ENCODE data around the gene RPS19.
"Not testable (repeated sequence)": the region's sequence is repeated elsewhere in the genome, so short reads cannot be mapped to it uniquely, and the experiment has no call there.

The RPS19 gene

DNA sequence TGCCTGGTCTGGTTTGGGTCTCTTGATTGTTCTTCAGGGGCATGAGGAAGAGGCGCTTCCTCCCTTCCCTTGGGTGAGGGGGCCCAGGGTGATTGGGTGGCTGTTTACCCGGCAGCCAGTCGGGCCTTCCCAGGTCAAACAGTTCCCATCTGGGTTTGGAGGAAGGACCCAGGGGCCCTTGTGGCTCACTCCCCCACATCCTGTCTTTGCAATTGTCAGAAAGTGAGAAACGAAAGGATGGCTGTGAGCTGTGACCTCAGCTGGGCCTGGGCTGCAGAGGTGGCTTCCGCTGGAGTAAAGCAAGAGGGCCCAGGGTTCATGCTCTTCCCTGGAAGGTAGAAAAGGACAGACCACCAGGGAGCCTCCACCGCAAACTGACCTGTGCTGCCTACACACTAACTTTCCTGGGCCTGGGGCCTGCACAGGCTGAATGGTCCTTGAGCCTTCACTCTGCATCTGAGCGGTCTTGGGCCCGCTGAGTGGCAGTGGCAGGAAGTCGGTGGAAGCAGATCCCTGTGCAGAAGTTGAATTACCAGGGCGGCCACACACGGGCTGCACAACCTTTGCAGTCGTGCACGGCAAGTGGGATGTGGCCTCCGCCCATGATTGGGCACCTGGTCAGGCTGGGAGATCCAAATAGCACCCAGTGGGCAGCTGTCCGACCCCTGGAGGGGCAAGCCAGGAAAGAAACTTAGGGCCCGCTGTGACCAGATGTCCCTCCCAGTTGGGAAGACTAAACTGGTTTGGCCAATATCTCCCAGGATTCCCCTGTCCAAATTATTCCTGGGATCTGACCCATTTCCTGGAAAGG, 11.7 kb downstream of the RPS19 start:
- Histone ChIP-seq H3K9ac (ENCODE audit: low read depth, low read length) (no peak overlapping the region), H3K27me3 (ENCODE audit: control insufficient read depth, insufficient read depth, low read length) (no peaks in the 10 kb centered on the region), H3K4me3 (ENCODE audit: low read length) (no peak overlapping the region), H3K4me1 (ENCODE audit: control insufficient read depth, insufficient read depth, low read length) (no peaks in the 10 kb centered on the region), H3K4me2 (ENCODE audit: low read length) (no peak overlapping the region), H3K9me3 (replicated peaks; ENCODE audit: low read length) (no peaks in the 10 kb centered on the region), H3K36me3 (ENCODE audit: insufficient read depth, low read length) (peaks cover 56% of the 10 kb centered on the region)

DNA sequence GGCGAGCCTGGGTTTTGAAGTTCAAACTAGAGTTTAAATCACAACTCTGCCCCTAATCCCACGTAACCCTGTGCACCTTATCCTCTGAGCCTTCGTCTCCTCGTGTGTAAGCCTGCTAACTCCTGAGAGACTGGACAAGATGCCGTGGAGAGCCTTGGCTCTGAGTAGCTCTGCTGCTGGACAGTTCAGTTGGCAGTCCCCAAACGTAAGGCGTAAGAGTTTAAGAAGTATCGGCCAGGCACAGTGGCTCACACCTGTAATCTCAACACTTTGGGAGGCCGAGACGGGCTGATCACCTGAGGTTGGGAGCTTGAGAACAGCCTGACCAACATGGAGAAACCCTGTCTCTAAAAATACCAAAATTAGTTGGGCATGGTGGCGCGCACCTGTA, 12.3 kb downstream of the RPS19 start:
- Histone ChIP-seq H3K9ac (ENCODE audit: low read depth, low read length) (no peak overlapping the region), H3K4me1 (ENCODE audit: control insufficient read depth, insufficient read depth, low read length) (no peaks in the 10 kb centered on the region), H3K27me3 (ENCODE audit: control insufficient read depth, insufficient read depth, low read length) (peaks cover 3% of the 10 kb centered on the region), H3K4me3 (ENCODE audit: low read length) (no peak overlapping the region), H3K4me2 (ENCODE audit: low read length) (no peak overlapping the region), H3K9me3 (replicated peaks; ENCODE audit: low read length) (no peaks in the 10 kb centered on the region), H3K36me3 (ENCODE audit: insufficient read depth, low read length) (peaks cover 51% of the 10 kb centered on the region)

DNA sequence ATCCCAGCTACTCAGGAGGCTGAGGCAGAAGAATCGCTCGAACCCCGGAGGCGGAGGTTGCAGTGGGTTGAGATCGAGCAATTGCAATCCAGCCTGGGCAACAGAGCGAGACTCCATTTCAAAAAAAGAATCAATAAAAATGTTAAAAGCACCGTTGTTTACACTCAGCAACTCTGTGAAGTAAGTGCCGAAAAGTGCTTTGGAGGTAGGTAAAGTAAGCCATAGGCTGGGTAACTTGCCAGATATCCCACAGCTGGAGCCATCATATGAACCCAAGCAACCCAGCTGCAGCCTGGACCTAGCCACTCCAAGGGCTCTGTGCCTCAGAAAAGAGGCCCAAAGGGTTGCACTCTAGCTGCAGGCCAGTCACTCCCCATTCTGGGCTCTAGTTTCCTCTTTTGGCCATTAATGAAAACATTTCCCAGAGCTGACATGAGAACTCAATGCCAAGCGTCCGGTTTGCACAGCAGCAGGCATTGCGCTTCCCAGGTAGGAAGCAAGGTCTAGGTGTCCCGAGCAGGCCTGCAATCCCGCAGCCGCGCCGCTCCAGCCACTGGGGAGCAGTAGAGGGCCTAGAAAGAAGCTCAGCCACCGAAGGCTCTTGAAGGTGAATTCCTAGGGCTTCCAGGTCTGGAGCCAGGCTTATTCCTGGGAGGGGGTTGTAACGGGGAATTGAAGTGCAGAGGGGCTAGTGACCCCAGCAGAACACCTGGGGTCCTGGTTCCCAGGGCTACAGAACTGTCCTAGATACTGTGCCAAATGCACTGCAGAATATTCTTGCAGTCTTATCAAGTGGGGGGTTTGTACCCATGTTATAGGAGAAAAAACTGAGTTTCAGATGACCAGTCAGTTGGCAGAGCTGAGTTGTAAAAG, 13.0 kb downstream of the RPS19 start:
- Histone ChIP-seq H3K9me3 (replicated peaks; ENCODE audit: low read length) (no peaks in the 10 kb centered on the region), H3K4me3 (ENCODE audit: low read length) (no peak overlapping the region), H3K36me3 (ENCODE audit: insufficient read depth, low read length) (peaks cover 45% of the 10 kb centered on the region), H3K27me3 (ENCODE audit: control insufficient read depth, insufficient read depth, low read length) (peaks cover 8% of the 10 kb centered on the region), H3K4me1 (ENCODE audit: control insufficient read depth, insufficient read depth, low read length) (no peaks in the 10 kb centered on the region), H3K4me2 (ENCODE audit: low read length) (no peak overlapping the region), H3K9ac (ENCODE audit: low read depth, low read length) (no peak overlapping the region)

DNA sequence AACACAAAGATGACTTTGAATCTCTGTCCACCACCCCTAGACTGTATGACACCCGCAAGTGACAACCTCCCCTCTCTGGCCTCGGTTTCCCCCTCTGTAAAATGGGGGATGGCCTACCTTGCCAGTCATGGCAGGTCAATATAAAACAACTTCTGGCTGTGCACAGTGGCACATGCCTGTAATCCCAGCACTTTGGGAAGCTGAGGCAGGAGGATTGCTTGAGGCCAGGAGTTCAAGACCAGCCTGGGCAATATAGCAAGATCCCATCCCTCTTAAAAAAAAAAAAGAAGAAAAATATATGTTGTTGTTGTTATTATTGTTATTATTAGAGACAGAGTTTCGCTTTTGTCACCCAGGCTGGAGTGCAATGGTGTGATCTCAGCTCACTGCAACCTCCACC, 15.9 kb downstream of the RPS19 start:
- H3K36me3 ChIP-seq (ENCODE audit: insufficient read depth, low read length) = peaks cover 17% of the 10 kb centered on the region
- H3K4me3 ChIP-seq (ENCODE audit: low read length); H3K27me3 ChIP-seq (ENCODE audit: control insufficient read depth, insufficient read depth, low read length); H3K9ac ChIP-seq (ENCODE audit: low read depth, low read length); H3K4me1 ChIP-seq (ENCODE audit: control insufficient read depth, insufficient read depth, low read length); H3K9me3 ChIP-seq (replicated peaks; ENCODE audit: low read length); H3K4me2 ChIP-seq (ENCODE audit: low read length): not testable (repeated sequence)

DNA sequence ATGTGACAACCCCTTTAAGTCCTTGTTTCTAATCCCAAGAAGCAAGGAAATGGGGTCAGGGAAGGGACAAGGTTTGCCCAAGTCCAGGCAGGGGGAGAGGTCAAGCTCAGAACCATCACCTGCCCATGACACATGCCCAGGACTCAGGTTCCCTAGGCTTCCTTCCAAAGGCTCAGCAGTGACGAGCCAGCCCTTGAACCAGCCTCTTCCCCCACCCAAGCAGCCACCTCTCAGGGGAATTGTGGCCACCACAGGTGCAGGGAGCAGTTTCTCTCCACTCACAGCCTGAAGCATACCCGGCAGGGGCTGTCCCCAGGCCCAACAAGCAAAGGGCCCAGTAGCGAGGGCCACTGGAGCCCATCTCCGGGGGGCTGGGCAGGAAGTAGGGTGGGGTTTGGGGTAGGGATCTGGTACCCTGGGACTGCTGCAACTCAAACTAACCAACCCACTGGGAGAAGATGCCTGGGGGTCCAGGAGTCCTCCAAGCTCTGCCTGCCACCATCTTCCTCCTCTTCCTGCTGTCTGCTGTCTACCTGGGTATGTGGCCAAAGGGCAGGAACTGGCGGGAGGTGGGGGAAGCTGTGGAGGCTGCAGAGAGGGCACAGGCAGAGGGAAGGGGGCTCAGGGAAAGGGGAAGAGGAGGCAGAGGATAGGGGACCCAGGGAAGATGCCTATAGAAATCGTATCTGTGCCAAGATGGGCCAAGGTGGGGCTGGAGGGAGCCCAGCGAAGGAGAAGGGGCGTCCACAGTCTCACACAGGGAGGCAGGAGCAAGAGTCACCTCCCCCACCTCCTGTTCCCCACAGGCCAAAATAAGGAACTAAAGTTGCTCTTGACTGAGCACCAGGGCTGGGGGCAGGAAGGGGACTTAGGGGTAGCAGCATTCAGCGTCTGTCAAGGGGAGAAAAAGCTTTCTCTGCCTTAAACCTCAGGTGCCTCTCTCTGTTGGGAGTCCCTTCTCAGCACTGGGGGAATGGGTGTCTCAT, 17.1 kb downstream of the RPS19 start, which contains the start of gene CD79A:
Gene CD79A, plus strand, starts transcription at position 433 of the 986 bp plus-strand sequence. Its CDS starts 26 bp downstream, at position 459.
- peaks cover under 1% of the 10 kb centered on the region for H3K4me1 ChIP-seq (ENCODE audit: control insufficient read depth, insufficient read depth, low read length)
- no peaks in the 10 kb centered on the region for H3K9me3 ChIP-seq (replicated peaks; ENCODE audit: low read length)
- no peak within 1 kb of the TSS for H3K9ac ChIP-seq (ENCODE audit: low read depth, low read length)
- peaks cover 8% of the 10 kb centered on the region for H3K27me3 ChIP-seq (ENCODE audit: control insufficient read depth, insufficient read depth, low read length)
- H3K36me3 ChIP-seq (ENCODE audit: insufficient read depth, low read length) = peaks cover 5% of the 10 kb centered on the region
- H3K4me2 ChIP-seq (ENCODE audit: low read length) = no peak within 1 kb of the TSS
- no peak within 1 kb of the TSS for H3K4me3 ChIP-seq (ENCODE audit: low read length)

DNA sequence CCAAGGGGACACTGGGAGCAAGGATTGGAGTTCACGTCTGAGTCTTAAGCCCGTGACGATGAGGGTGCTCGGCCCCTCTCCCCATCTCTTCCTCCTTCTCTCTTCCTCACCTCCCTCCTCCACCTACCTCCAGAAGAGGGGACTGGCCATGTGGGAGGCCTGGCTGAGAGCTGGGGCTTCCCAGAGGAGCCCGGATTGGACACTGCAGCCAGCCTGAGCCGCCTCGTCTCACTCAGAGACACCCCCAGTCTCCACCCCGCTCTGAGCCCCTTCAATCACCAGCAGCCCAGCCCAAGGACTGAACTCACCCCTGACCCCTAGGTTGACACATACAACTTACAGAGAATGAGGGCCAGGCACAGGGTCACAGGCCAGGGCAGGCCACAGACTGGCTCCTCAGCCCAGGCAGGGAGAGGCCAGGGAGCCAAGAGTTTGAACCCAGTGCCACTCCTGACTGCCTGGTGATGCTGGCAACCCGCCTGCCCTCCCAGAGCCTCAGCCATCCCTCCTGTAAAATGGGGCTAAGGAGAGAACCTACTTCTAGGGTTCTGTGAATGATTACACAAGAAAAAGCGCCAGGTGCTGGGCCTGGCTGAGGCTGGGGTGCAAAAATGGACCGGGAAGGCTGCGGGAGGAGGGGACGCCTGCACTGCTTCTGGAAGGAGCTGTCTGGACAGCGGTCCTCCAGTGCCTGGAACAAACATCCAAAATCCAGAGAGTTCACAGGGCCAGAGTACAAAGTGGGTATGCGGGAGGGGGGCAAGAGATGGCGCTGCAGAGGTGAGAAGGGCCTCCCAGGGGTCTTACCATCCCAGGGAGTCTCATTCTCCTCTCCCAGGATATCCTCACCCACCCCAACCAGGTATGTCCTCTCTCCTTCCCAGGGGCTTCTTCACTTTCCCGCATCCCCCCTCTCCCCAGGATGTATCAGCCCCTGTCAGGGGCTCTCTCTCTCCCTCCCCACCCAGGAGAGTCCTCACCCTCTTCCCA, 18.2 kb downstream of the RPS19 start:
- Histone ChIP-seq H3K27me3 (ENCODE audit: control insufficient read depth, insufficient read depth, low read length) (peaks cover 8% of the 10 kb centered on the region), H3K4me3 (ENCODE audit: low read length) (no peak overlapping the region), H3K4me2 (ENCODE audit: low read length) (no peak overlapping the region), H3K36me3 (ENCODE audit: insufficient read depth, low read length) (no peaks in the 10 kb centered on the region), H3K9ac (ENCODE audit: low read depth, low read length) (no peak overlapping the region), H3K9me3 (replicated peaks; ENCODE audit: low read length) (no peaks in the 10 kb centered on the region), H3K4me1 (ENCODE audit: control insufficient read depth, insufficient read depth, low read length) (peaks cover 7% of the 10 kb centered on the region)

DNA sequence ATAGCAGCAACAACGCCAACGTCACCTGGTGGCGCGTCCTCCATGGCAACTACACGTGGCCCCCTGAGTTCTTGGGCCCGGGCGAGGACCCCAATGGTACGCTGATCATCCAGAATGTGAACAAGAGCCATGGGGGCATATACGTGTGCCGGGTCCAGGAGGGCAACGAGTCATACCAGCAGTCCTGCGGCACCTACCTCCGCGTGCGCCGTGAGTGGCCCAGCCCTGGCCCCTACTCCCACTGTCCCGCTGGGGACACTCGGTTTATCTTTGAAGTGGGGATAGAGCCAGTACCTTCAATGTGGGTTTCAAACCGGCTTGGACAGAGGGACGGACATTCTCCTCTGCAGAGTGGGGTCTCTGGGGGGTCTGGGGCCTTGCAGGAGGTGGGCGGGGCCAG, 19.0 kb downstream of the RPS19 start:
- Histone ChIP-seq H3K9ac (ENCODE audit: low read depth, low read length) (no peak overlapping the region), H3K9me3 (replicated peaks; ENCODE audit: low read length) (no peaks in the 10 kb centered on the region), H3K4me2 (ENCODE audit: low read length) (no peak overlapping the region), H3K27me3 (ENCODE audit: control insufficient read depth, insufficient read depth, low read length) (peaks cover 8% of the 10 kb centered on the region), H3K36me3 (ENCODE audit: insufficient read depth, low read length) (no peaks in the 10 kb centered on the region), H3K4me1 (ENCODE audit: control insufficient read depth, insufficient read depth, low read length) (peaks cover 7% of the 10 kb centered on the region), H3K4me3 (ENCODE audit: low read length) (no peak overlapping the region)

DNA sequence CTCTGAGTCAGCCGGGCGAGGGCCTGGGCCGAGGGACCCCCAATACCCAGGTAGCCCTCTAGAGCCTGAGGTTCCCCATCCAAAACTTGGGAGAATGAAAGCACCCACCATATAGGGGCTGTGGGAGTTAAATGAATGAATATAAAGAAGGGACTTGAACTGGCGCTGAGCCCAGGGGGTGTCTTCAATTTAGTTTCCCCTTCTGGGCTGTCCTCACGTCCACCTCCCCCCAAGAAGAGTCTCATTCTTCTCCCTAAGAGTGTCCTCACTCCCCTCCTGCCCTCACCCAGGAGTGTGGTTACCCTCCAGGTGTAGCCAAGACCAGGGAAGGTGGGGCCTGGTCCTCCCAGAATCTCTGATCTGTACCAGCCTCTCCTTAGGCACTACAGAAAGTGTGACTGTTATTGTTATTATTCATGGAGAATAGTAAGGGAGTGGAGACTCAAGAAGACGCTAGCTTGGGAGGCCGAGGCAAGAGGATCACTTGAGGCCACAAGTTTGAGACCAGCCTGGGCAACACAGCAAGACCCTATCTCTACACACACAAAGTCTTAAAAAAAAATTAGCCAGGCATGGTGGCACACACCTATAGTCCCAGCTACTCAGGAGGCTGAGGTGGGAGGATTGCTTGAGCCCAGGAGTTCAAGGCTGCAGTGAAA, 19.7 kb downstream of the RPS19 start:
- Histone ChIP-seq H3K36me3 (ENCODE audit: insufficient read depth, low read length) (no peaks in the 10 kb centered on the region), H3K4me2 (ENCODE audit: low read length) (no peak overlapping the region), H3K27me3 (ENCODE audit: control insufficient read depth, insufficient read depth, low read length) (peaks cover 8% of the 10 kb centered on the region), H3K4me1 (ENCODE audit: control insufficient read depth, insufficient read depth, low read length) (peaks cover 9% of the 10 kb centered on the region), H3K9ac (ENCODE audit: low read depth, low read length) (no peak overlapping the region), H3K4me3 (ENCODE audit: low read length) (no peak overlapping the region), H3K9me3 (replicated peaks; ENCODE audit: low read length) (no peaks in the 10 kb centered on the region)

DNA sequence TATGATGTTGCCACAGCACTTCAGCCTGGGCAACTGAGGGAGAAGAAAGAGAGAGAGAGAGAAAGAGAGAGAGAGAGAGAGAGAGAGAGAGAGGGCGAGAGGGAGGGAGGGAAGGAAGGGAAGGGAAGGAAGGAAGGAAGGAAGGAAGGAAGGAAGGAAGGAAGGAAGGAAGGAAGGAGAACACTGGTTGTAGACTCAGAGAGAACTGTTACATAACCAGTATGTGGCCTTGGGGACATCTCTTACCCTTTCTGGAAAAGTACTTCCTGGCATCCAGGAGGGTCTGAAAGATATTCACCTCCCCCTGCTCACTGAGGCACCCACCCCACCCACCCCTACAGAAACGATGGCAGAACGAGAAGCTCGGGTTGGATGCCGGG, 20.3 kb downstream of the RPS19 start:
- Histone ChIP-seq H3K36me3 (ENCODE audit: insufficient read depth, low read length) (no peaks in the 10 kb centered on the region), H3K27me3 (ENCODE audit: control insufficient read depth, insufficient read depth, low read length) (peaks cover 8% of the 10 kb centered on the region), H3K9me3 (replicated peaks; ENCODE audit: low read length) (no peaks in the 10 kb centered on the region), H3K4me3 (ENCODE audit: low read length) (no peak overlapping the region), H3K9ac (ENCODE audit: low read depth, low read length) (no peak overlapping the region), H3K4me2 (ENCODE audit: low read length) (no peak overlapping the region), H3K4me1 (ENCODE audit: control insufficient read depth, insufficient read depth, low read length) (peaks cover 13% of the 10 kb centered on the region)
